ENCODE data around the gene MSH5. TPM values are rescaled to one million over a fixed set of nuclear protein-coding genes. Genes with fewer than 3 reads are reported as not detected.
A peak's percentile ranks its signal among the peaks of the same experiment; 100 is the strongest.
"Not testable (repeated sequence)": the region's sequence is repeated elsewhere in the genome, so short reads cannot be mapped to it uniquely, and the experiment has no call there.

MSH5 gene
- total RNA-seq, 1 donor from 2014 or later, result 45.0 TPM

DNA sequence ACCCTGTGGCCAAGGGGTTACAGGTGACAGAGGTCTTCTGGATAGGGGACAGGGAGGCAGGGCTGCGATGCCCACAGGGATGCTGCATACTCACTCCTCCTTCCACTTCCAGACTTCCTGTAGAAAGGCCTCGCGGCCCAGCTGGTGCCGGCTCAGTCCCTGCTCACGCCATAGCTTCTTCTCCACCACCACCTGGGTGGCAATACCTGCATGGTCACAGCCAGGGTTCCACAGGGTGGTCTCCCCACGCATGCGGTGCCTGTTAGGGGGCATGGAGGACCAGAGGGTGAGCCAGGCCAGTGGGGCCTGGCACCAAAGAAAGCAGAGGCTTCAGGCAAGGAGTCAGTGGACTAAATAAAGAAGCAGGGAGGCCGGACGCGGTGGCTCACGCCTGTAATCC is 45.7 kb downstream of the MSH5 start:
- DNase-seq (ENCODE audit: low spot score, unreplicated experiment), result no peak
- no peak overlapping the region for H3K27ac Mint-ChIP-seq
- no peak for TF ChIP-seq CTCF (IDR thresholded peaks at IDR 0.05; ENCODE audit: unreplicated experiment)
- H3K4me1 Mint-ChIP-seq (ENCODE audit: low read depth), result no peaks in the 10 kb centered on the region
- peaks cover 14% of the 10 kb centered on the region for H3K36me3 Mint-ChIP-seq (ENCODE audit: insufficient read depth)
- H3K27me3 Mint-ChIP-seq, result no peaks in the 10 kb centered on the region
- no peaks in the 10 kb centered on the region for H3K9me3 Mint-ChIP-seq (ENCODE audit: low read depth)
- H3K4me3 Mint-ChIP-seq (ENCODE audit: low read depth), result no peak overlapping the region

DNA sequence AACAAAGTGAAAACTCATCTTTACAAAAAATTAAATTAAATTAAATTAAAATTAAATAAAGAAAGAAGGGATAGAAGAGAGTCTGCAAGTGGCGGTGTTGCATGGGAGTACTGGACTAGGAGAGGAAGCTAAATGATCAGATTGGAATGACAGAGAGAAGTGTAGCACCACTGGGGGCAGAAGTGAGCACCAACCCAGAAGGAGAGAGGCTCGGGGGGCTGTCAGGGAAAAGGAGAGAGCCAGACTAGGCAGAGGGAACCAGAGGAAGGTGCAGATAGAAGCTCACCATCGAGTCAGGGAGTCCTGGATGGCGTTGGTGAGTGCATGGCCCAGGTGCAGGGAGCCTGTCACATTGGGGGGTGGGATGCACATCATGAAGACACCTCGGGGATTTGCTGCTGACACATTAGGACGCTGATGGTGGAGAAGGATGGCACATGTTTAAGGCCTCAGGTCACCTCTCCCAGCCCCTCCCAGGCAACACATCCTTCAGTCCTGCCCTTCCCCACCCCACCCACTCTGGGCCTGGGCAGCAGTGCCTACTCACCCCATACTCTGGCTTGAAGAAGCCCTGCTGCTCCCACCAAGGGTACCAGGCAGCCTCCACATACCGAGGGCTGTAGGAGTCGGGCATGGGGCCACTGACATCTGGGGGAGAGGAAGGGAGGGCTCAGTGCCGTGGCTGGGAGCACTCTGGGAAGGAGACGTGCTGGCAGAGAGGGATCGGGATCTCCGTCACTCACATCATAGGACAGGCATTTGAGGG is 51.7 kb downstream of the MSH5 start:
- TF ChIP-seq CTCF (IDR thresholded peaks at IDR 0.05; ENCODE audit: unreplicated experiment), result peak; percentile 67
- DNase-seq (ENCODE audit: low spot score, unreplicated experiment), result peak; percentile 61
- Mint-ChIP-seq H3K27ac (no peak overlapping the region), H3K4me1 (ENCODE audit: low read depth) (peaks cover 10% of the 10 kb centered on the region), H3K27me3 (no peaks in the 10 kb centered on the region), H3K4me3 (ENCODE audit: low read depth) (peak overlapping the region; percentile 44), H3K9me3 (ENCODE audit: low read depth) (no peaks in the 10 kb centered on the region), H3K36me3 (ENCODE audit: insufficient read depth) (peaks cover 5% of the 10 kb centered on the region)

DNA sequence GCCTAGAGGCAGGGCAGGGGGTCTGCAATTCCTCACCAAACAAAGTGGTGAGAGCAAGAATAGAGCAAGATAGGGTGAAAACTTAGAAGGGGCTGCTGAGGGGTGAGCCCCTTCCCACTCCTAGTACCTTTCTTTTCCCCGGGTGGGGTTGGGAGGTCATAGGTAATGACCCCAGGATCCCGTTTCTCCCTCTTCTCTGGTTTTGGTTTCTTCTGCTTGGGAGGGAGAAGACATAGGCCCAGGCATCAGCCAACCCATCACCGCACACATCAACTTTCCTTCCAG is 52.2 kb downstream of the MSH5 start:
- peaks cover 5% of the 10 kb centered on the region for H3K36me3 Mint-ChIP-seq (ENCODE audit: insufficient read depth)
- no peak for DNase-seq (ENCODE audit: low spot score, unreplicated experiment)
- peaks cover 10% of the 10 kb centered on the region for H3K4me1 Mint-ChIP-seq (ENCODE audit: low read depth)
- H3K4me3 Mint-ChIP-seq (ENCODE audit: low read depth), result no peak overlapping the region
- no peak for TF ChIP-seq CTCF (IDR thresholded peaks at IDR 0.05; ENCODE audit: unreplicated experiment)
- H3K9me3 Mint-ChIP-seq (ENCODE audit: low read depth), result no peaks in the 10 kb centered on the region
- no peak overlapping the region for H3K27ac Mint-ChIP-seq
- no peaks in the 10 kb centered on the region for H3K27me3 Mint-ChIP-seq

DNA sequence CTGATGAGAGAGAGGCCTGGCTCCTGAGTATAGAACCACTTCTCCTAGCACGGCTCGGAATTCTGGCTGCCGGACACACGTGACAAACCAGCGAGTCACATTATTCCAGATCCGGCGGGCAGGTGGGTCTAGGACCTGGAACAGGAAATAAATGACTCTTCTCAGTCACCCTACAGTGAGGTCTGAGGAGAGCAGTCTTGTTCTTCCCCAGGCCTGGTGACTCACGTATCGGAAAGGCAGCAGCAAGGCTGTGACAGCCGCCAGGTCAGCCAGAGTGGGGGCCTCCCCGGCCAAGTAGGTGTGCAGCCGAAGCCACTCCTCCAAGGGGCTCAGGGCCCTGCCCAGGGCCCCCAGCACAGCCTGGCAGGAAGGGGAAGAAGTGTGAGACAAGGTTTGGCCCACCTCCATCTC is 53.0 kb downstream of the MSH5 start:
- H3K9me3 Mint-ChIP-seq (ENCODE audit: low read depth), result no peaks in the 10 kb centered on the region
- H3K4me1 Mint-ChIP-seq (ENCODE audit: low read depth), result peaks cover 10% of the 10 kb centered on the region
- TF ChIP-seq CTCF (IDR thresholded peaks at IDR 0.05; ENCODE audit: unreplicated experiment), result no peak
- no peak for DNase-seq (ENCODE audit: low spot score, unreplicated experiment)
- H3K27me3 Mint-ChIP-seq, result no peaks in the 10 kb centered on the region
- H3K27ac Mint-ChIP-seq, result no peak overlapping the region
- H3K36me3 Mint-ChIP-seq (ENCODE audit: insufficient read depth), result peaks cover 5% of the 10 kb centered on the region
- H3K4me3 Mint-ChIP-seq (ENCODE audit: low read depth), result no peak overlapping the region

DNA sequence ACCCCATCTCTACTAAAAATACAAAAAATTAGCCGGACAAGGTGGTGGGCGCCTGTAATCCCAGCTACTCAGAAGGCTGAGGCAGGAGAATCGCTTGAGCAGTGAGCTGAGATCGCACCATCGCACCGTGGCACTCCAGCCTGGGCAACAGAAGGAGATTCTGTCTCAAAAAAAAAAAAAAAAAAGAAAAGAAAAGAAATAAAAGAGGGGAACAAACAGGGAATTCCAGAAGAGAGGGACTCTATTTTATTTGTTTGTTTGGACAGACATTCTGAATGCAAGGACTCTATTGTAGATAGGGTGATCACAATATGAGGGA is 54.1 kb downstream of the MSH5 start:
- DNase-seq (ENCODE audit: low spot score, unreplicated experiment); H3K27me3 Mint-ChIP-seq; H3K36me3 Mint-ChIP-seq (ENCODE audit: insufficient read depth); H3K9me3 Mint-ChIP-seq (ENCODE audit: low read depth); H3K4me1 Mint-ChIP-seq (ENCODE audit: low read depth): not testable (repeated sequence)
- H3K27ac Mint-ChIP-seq, result peak overlapping the region; percentile 24
- H3K4me3 Mint-ChIP-seq (ENCODE audit: low read depth), result peak overlapping the region; percentile 96

- no peaks in the 10 kb centered on the region for H3K9me3 Mint-ChIP-seq (ENCODE audit: low read depth)
- peak overlapping the region; percentile 96 for H3K4me3 Mint-ChIP-seq (ENCODE audit: low read depth)
- peaks cover 5% of the 10 kb centered on the region for H3K36me3 Mint-ChIP-seq (ENCODE audit: insufficient read depth)
- no peak for DNase-seq (ENCODE audit: low spot score, unreplicated experiment)
- TF ChIP-seq CTCF (IDR thresholded peaks at IDR 0.05; ENCODE audit: unreplicated experiment), result no peak
- peak overlapping the region; percentile 13 for H3K27ac Mint-ChIP-seq
- H3K4me1 Mint-ChIP-seq (ENCODE audit: low read depth), result peaks cover 10% of the 10 kb centered on the region
- no peaks in the 10 kb centered on the region for H3K27me3 Mint-ChIP-seq
These were observed 54.6 kb downstream of the MSH5 start for GRCh38 chr6:31794294-31794865.

Measured in progenitor cell of endocrine pancreas (in vitro differentiated cells).